A673 (cell line): Measurements from ENCODE around the gene CDC42BPB. TPM values are rescaled to one million over a fixed set of nuclear protein-coding genes. Genes with fewer than 3 reads are reported as not detected.

Experiments
- BruUV-seq: library from RNA; stranded (reverse); fragments of 400-500 nt; replicated peaks from 2 replicates; lab custom pipeline; 2021; lab: Mats Ljungman, UMichigan
- CTCF ChIA-PET: fragments of 300-600 bp; sonication (Branson Sonifier 250); formaldehyde crosslinking; loops from one replicate; lab custom pipeline; 2022; ENCODE audit warnings: antibody characterized with exemption; lab: Charles Lee
- POLR2A ChIA-PET: fragments of 300-600 bp; sonication (Branson Sonifier 250); formaldehyde crosslinking; loops from one replicate; lab custom pipeline; 2022; ENCODE audit warnings: antibody characterized with exemption; ENCODE audit not compliant: low non-redundant PET; lab: Charles Lee
- DNase-seq: peaks from one replicate; pipeline ENCODE4 v3.0.0-alpha.2; 2015; ENCODE audit warnings: low spot score
- H3K27ac ChIP-seq: fragments of 200-600 bp; sonication (generic); 2 replicates; pipeline ENCODE4 v1.5.1; 2016; ENCODE audit warnings: mixed run types, low read depth, mild to moderate bottlenecking, mixed read lengths, antibody characterized with exemption, low read length; ENCODE audit not compliant: poor library complexity, severe bottlenecking
- H3K27me3 ChIP-seq: fragments of 200-600 bp; sonication (generic); replicated peaks from 2 replicates; pipeline ENCODE4 v1.6.1; 2017; ENCODE audit warnings: mixed run types, low read depth, mild to moderate bottlenecking, mixed read lengths, antibody characterized with exemption, low read length; ENCODE audit not compliant: insufficient read depth, poor library complexity
- H3K36me3 ChIP-seq: fragments of 200-600 bp; sonication (generic); 2 replicates; pipeline ENCODE4 v1.6.1; 2016; ENCODE audit warnings: mixed run types, mild to moderate bottlenecking, mixed read lengths, antibody characterized with exemption, low read length; ENCODE audit not compliant: insufficient read depth, poor library complexity, severe bottlenecking
- H3K4me1 ChIP-seq: fragments of 200-600 bp; sonication (generic); 2 replicates; pipeline ENCODE4 v1.6.1; 2017; ENCODE audit warnings: mixed run types, mild to moderate bottlenecking, mixed read lengths, antibody characterized with exemption, low read length; ENCODE audit not compliant: insufficient read depth, poor library complexity, severe bottlenecking
- H3K4me3 ChIP-seq: fragments of 200-600 bp; sonication (generic); 2 replicates; pipeline ENCODE4 v1.5.1; 2016; ENCODE audit warnings: low read depth, mixed run types, mild to moderate bottlenecking, mixed read lengths, low read length; ENCODE audit not compliant: poor library complexity, severe bottlenecking
- H3K9me3 ChIP-seq: fragments of 200-600 bp; sonication (generic); 2 replicates; pipeline ENCODE4 v1.6.1; 2016; ENCODE audit warnings: mixed run types, low read depth, mild to moderate bottlenecking, mixed read lengths, antibody characterized with exemption, low read length; ENCODE audit not compliant: poor library complexity, severe bottlenecking
- EZH2 ChIP-seq: fragments of 200-600 bp; sonication (generic); IDR thresholded peaks from 2 replicates; pipeline ENCODE4 v1.6.1; 2017; ENCODE audit warnings: borderline replicate concordance, low read depth, mild to moderate bottlenecking, mixed read lengths, antibody characterized with exemption, low read length; ENCODE audit not compliant: poor library complexity, severe bottlenecking
- intact Hi-C: fragments of 100-400 bp; cut with micrococcal nuclease; formaldehyde crosslinking; loops from one replicate; pipeline ENCODE4 v1.10.0; 2022; ENCODE audit not compliant: unreplicated experiment
- total RNA-seq: library from RNA; stranded (reverse); gene quantifications from 2 replicates; pipeline ENCODE4 v1.2.3, GENCODE V29; 2021
- TF ChIP-seq, protein P1 (sequence below): fragments of 300-800, 200-600 bp; sonication (generic); conservative IDR thresholded peaks from 2 replicates; pipeline ENCODE4 v1.5.1; 2017; ENCODE audit warnings: low read depth, mild to moderate bottlenecking, antibody characterized with exemption, low read length, moderate library complexity, mixed read lengths

Gene CDC42BPB
- total RNA-seq, 1 experiment from 2014 or later = 103 TPM

DNA sequence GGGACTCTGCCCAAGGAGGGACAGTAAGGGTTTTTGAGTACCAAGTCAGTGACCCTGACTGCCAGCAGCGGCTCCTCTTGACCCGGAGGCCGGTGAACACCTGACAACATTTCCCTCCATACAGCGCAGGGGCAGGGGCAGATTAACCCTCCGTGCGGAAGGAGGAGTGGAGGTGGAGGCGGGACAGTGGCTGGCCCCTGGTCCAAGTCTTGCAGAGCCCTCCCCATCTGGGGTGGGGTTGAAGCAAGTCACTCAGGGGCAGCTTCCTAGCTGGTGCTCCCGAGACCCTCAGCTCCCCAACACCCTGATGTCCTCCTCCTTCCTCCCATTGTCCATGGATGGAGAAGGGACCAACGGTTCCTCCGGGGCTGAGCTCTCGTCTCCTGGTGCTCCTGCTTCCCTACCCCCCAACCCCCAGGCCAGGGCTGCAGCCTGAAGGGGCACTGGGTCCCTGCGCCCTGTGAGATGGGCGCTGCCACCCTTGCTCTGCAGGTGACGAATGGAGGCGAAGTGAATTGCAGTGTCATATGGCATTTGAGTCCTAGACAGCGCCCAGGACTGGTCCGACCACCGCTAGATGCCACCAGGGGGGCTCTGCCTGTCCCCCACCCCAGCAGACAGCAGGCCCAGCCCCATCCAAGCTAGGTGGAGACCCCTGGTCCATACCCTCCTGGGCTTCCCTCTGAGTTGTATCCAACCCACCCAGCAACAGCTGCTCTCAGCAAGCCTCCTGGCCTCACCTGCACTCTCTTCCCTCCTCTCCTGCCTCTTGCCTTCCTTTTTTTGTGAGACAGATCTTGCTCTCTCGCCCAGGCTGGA is 141.8 kb downstream of the CDC42BPB start:
- TF ChIP-seq, protein P1, sequence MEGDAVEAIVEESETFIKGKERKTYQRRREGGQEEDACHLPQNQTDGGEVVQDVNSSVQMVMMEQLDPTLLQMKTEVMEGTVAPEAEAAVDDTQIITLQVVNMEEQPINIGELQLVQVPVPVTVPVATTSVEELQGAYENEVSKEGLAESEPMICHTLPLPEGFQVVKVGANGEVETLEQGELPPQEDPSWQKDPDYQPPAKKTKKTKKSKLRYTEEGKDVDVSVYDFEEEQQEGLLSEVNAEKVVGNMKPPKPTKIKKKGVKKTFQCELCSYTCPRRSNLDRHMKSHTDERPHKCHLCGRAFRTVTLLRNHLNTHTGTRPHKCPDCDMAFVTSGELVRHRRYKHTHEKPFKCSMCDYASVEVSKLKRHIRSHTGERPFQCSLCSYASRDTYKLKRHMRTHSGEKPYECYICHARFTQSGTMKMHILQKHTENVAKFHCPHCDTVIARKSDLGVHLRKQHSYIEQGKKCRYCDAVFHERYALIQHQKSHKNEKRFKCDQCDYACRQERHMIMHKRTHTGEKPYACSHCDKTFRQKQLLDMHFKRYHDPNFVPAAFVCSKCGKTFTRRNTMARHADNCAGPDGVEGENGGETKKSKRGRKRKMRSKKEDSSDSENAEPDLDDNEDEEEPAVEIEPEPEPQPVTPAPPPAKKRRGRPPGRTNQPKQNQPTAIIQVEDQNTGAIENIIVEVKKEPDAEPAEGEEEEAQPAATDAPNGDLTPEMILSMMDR = no peak
- no peak for TF ChIP-seq EZH2
- POLR2A ChIA-PET = no interaction called here
- intact Hi-C loops = loop anchor here (2.0 to 10.0 kb wide), 3 partner anchors 141 to 391 kb away; no protein-coding TSS in a partner anchor

DNA sequence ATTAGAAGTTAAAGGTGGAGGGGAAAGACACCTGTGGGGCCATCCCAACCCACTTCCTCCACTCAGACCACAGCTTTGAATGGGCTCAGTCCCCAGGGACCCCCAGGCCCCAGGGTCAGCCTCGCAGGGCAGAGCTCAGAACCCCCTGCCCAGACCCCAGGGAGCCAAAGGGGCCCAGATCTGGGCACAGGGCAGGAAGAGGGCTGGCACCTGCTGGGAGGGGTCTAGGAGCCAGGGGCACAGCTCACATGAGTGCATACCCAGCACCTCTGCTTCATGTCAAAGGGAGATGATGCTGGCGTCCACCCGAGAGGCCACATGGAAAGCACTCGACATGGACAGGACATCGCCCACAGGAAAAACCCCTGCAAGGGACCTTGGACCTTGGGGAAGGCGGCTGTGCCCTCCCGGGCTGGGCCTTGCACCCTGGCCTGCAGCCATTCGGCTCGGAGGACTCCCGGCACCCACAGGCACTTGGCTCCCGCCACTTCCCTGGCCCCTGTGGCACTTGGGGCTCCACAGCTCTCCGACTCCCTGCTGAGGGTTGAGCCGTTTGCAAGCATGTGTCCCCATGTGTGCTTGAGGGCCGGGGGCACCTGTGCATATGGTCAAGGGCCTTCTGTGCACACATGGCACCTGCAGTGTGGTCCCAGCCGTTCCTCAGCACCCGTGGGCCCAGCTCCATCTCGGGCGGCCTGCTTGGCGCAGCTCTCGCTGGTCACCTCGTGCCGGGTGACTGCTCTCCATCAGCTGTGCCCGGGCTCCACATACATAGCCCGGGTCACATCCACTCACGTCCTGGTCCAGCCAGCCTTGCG is 142.7 kb downstream of the CDC42BPB start:
- no peak for TF ChIP-seq EZH2
- TF ChIP-seq, protein P1 = no peak
- no peak overlapping the region for H3K4me3 ChIP-seq
- ChIA-PET CTCF (interaction anchor here (0.9 kb wide), 1 partner anchor 220 kb away, joined by 3 read pairs; no protein-coding TSS in a partner anchor), POLR2A (interaction anchor here (0.8 kb wide), 1 partner anchor 13 kb away, joined by 3 read pairs; no protein-coding TSS in a partner anchor)
- no peak for DNase-seq
- H3K36me3 ChIP-seq = no peaks in the 10 kb centered on the region
- H3K27ac ChIP-seq = no peak overlapping the region
- H3K27me3 ChIP-seq = no peaks in the 10 kb centered on the region
- H3K9me3 ChIP-seq = no peaks in the 10 kb centered on the region
- BruUV-seq = no TSS peak
- intact Hi-C loops = loop anchor here (5.0 to 10.0 kb wide), 2 partner anchors 222 to 390 kb away; no protein-coding TSS in a partner anchor
- no peaks in the 10 kb centered on the region for H3K4me1 ChIP-seq

More for the DNA sequence above, 141.8 kb downstream of the CDC42BPB start:
- Histone ChIP-seq H3K27me3 (no peaks in the 10 kb centered on the region), H3K4me3 (no peak overlapping the region), H3K36me3 (no peaks in the 10 kb centered on the region), H3K27ac (no peak overlapping the region), H3K9me3 (no peaks in the 10 kb centered on the region), H3K4me1 (no peaks in the 10 kb centered on the region)
- CTCF ChIA-PET = interaction anchor here (0.9 kb wide), 1 partner anchor 221 kb away, joined by 3 read pairs; no protein-coding TSS in a partner anchor
- no peak for DNase-seq
- no TSS peak for BruUV-seq
